GM18868 (cell line): ENCODE data around the gene SLC38A10.

Experiments used
- ATAC-seq: cut with Tn5 transposase; IDR thresholded peaks from one replicate; pipeline ENCODE4 v1.9.1; 2021; ENCODE audit warnings: mild to moderate bottlenecking, moderate library complexity; ENCODE audit not compliant: unreplicated experiment

Gene SLC38A10

GRCh38 chr17:81258292-81258691, 36.8 kb downstream of the SLC38A10 start:
- ATAC-seq, result no peak

GRCh38 chr17:81257533-81257932, 37.6 kb downstream of the SLC38A10 start:
- no peak for ATAC-seq

GRCh38 chr17:81256616-81257015, 38.5 kb downstream of the SLC38A10 start:
- no peak for ATAC-seq

GRCh38 chr17:81254955-81255717, 40.0 kb downstream of the SLC38A10 start:
- no peak for ATAC-seq

- ATAC-seq, result no peak
Observed at GRCh38 chr17:81253358-81254131, 41.6 kb downstream of the SLC38A10 start.

- no peak for ATAC-seq
Observed at GRCh38 chr17:81252987-81253329, 42.1 kb downstream of the SLC38A10 start.

GRCh38 chr17:81252326-81252986, 42.7 kb downstream of the SLC38A10 start:
- no peak for ATAC-seq

- no peak for ATAC-seq
Observed at GRCh38 chr17:81251709-81252301, 43.3 kb downstream of the SLC38A10 start.

- ATAC-seq, result no peak
Observed at GRCh38 chr17:81251094-81251708, 43.9 kb downstream of the SLC38A10 start.

- no peak for ATAC-seq
Observed at GRCh38 chr17:81250286-81251093, 44.6 kb downstream of the SLC38A10 start.

GRCh38 chr17:81249223-81250040, 45.7 kb downstream of the SLC38A10 start:
- no peak for ATAC-seq

GRCh38 chr17:81248649-81249048, 46.5 kb downstream of the SLC38A10 start:
- ATAC-seq, result no peak

GRCh38 chr17:81247339-81247990, 47.6 kb downstream of the SLC38A10 start:
- no peak for ATAC-seq

GRCh38 chr17:81246679-81247338, 48.3 kb downstream of the SLC38A10 start:
- ATAC-seq, result no peak

GRCh38 chr17:81246343-81246670, 48.8 kb downstream of the SLC38A10 start:
- ATAC-seq, result no peak

- no peak for ATAC-seq
Observed at GRCh38 chr17:81245665-81246342, 49.3 kb downstream of the SLC38A10 start.

GRCh38 chr17:81245024-81245664, 50.0 kb downstream of the SLC38A10 start:
- peak; percentile 52 for ATAC-seq
